ENCODE measurements around the gene BNC1.

GRCh38 chr15:83308671-83309070 lies 24.2 kb upstream of the BNC1 start:
- no peak for TF ChIP-seq POLR2AphosphoS5 (IDR thresholded peaks at IDR 0.05; ENCODE audit: borderline replicate concordance, low read depth, low read length)
- TF ChIP-seq EZH2 (IDR thresholded peaks at IDR 0.05), result no peak
- no peak for TF ChIP-seq FOXP2 (optimal IDR thresholded peaks at IDR 0.05; ENCODE audit: control extremely low read depth, extremely low read length, insufficient read depth)
